HepG2 (cell line): ENCODE measurements around the gene GDPGP1.

Experiments used
- AHR ChIP-seq: IDR thresholded peaks from 2 replicates; pipeline ENCODE4 v1.6.1; 2018; ENCODE audit warnings: missing genetic modification reagents, missing compliant biosample characterization
- NFIB ChIP-seq: sonication (generic); formaldehyde crosslinking; IDR thresholded peaks from 2 replicates; pipeline ENCODE4 v1.9.0; 2021; ENCODE audit warnings: missing genetic modification reagents, mild to moderate bottlenecking, borderline replicate concordance
- PITX1 ChIP-seq: sonication (generic); formaldehyde crosslinking; IDR thresholded peaks from 2 replicates; pipeline ENCODE4 v1.5.1; 2020; ENCODE audit warnings: mild to moderate bottlenecking, missing genetic modification reagents
- POLR2A ChIP-seq, 2 experiments: IDR thresholded peaks; 2 replicates each; pipeline ENCODE4 v1.6.1; 2011; ENCODE audit warnings: low read depth in 2 of 2, low read length in 2 of 2, mild to moderate bottlenecking in 1 of 2, moderate library complexity in 1 of 2; ENCODE audit not compliant: insufficient read depth in 1 of 2
- ZNF350 ChIP-seq: sonication (generic); formaldehyde crosslinking; IDR thresholded peaks from 2 replicates; pipeline ENCODE4 v1.4.0; 2020; ENCODE audit warnings: mild to moderate bottlenecking, low read depth, missing genetic modification reagents, borderline replicate concordance
- ZNF792 ChIP-seq: IDR thresholded peaks from 2 replicates; pipeline ENCODE4 v1.6.1; 2016
- TF ChIP-seq, protein P1 (sequence below): fragments of 450-650 bp; IDR thresholded peaks from 2 replicates; pipeline ENCODE4 v1.6.1; 2016
- TF ChIP-seq, protein P2 (sequence below): IDR thresholded peaks from 2 replicates; pipeline ENCODE4 v1.6.1; 2012; ENCODE audit warnings: inconsistent platforms

- TF ChIP-seq AHR, result no peak
- TF ChIP-seq ZNF792 (CRISPR knock-in tag), result no peak
- TF ChIP-seq POLR2A (IDR thresholded peaks at IDR 0.05; ENCODE audit: insufficient read depth in 1 of 2, low read depth in 2 of 2, low read length in 2 of 2), result no peak
- TF ChIP-seq ZNF350 (CRISPR knock-in tag), result no peak
- TF ChIP-seq, protein P1, sequence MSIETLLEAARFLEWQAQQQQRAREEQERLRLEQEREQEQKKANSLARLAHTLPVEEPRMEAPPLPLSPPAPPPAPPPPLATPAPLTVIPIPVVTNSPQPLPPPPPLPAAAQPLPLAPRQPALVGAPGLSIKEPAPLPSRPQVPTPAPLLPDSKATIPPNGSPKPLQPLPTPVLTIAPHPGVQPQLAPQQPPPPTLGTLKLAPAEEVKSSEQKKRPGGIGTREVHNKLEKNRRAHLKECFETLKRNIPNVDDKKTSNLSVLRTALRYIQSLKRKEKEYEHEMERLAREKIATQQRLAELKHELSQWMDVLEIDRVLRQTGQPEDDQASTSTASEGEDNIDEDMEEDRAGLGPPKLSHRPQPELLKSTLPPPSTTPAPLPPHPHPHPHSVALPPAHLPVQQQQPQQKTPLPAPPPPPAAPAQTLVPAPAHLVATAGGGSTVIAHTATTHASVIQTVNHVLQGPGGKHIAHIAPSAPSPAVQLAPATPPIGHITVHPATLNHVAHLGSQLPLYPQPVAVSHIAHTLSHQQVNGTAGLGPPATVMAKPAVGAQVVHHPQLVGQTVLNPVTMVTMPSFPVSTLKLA, result no peak
- TF ChIP-seq NFIB (CRISPR knock-in tag), result no peak
- no peak for TF ChIP-seq PITX1 (CRISPR knock-in tag)
- TF ChIP-seq, protein P2, sequence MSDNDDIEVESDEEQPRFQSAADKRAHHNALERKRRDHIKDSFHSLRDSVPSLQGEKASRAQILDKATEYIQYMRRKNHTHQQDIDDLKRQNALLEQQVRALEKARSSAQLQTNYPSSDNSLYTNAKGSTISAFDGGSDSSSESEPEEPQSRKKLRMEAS, result no peak
These were observed 20.2 kb upstream of the GDPGP1 start for GRCh38 chr15:90213818-90214204.
